SK-N-SH (cell line): ENCODE measurements around the gene CBS.
"Not testable (repeated sequence)": the region's sequence is repeated elsewhere in the genome, so short reads cannot be mapped to it uniquely, and the experiment has no call there.

ENCODE experiments used
- FOXM1 ChIP-seq: IDR thresholded peaks from 2 replicates; pipeline ENCODE4 v1.4.0; 2012; ENCODE audit warnings: low read depth, mild to moderate bottlenecking
- POLR2AphosphoS5 ChIP-seq: IDR thresholded peaks from 2 replicates; pipeline ENCODE4 v1.6.1; 2012; ENCODE audit warnings: low read depth, low read length
- SMC3 ChIP-seq: IDR thresholded peaks from 2 replicates; pipeline ENCODE4 v1.6.1; 2012; ENCODE audit warnings: low read depth, low read length, improper control_type of control experiment
- TF ChIP-seq, protein P1 (sequence below): IDR thresholded peaks from 2 replicates; pipeline ENCODE4 v1.4.0; 2012; ENCODE audit warnings: low read depth
- TF ChIP-seq, protein P2 (sequence below): fragments of 200-600 bp; sonication (generic); IDR thresholded peaks from 2 replicates; pipeline ENCODE4 v1.6.1; 2017; ENCODE audit warnings: antibody characterized with exemption, mild to moderate bottlenecking, moderate library complexity
- TF ChIP-seq, protein P3 (sequence below): IDR thresholded peaks from 2 replicates; pipeline ENCODE4 v1.6.1; 2012; ENCODE audit warnings: mild to moderate bottlenecking, low read depth, low read length, moderate library complexity

DNA sequence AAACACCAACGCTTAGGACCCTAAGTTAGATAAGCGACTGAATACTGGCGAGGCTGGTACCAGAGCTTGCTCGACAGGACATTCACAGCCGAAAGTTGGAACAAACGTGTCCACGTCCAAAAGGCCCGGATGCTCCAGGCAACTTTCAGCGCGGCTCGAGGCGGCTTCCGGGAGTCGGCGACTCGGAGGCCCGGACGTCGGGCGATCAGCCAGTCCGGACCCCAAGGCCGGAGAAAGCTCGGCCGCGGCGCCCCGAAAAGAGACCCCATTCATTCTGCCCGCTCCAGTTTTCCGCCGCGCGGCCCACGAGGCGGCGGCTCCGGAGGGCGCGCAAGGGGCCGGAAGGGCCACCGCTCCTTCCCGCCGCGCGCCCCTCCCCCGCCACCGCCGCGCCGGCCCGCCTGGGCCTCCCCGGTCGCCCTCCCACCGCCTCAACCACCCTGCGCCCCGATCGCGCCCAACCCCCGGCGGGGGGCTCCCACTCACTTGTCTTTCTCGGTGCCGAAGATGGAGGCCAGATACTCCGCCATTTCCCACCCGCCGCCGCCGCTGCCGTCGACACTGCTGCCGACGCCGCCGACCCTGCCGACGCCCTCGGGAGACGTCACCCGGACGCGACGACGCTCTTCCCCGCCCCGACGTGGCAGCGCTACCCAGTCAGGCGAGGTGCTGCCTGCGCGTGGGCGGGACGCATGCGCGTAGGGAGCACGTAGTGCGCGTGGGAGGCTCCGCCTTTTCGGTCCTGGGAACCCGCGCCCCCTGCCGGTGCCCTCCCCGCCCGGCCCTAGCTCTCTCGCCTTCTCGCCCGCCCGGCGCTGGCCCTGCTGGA is 31.5 kb upstream of the CBS start, which contains the start of gene U2AF1:
- TF ChIP-seq, protein P1, sequence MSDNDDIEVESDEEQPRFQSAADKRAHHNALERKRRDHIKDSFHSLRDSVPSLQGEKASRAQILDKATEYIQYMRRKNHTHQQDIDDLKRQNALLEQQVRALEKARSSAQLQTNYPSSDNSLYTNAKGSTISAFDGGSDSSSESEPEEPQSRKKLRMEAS = not testable (repeated sequence)
- TF ChIP-seq SMC3, FOXM1, POLR2AphosphoS5: not testable (repeated sequence)
- TF ChIP-seq, protein P2, sequence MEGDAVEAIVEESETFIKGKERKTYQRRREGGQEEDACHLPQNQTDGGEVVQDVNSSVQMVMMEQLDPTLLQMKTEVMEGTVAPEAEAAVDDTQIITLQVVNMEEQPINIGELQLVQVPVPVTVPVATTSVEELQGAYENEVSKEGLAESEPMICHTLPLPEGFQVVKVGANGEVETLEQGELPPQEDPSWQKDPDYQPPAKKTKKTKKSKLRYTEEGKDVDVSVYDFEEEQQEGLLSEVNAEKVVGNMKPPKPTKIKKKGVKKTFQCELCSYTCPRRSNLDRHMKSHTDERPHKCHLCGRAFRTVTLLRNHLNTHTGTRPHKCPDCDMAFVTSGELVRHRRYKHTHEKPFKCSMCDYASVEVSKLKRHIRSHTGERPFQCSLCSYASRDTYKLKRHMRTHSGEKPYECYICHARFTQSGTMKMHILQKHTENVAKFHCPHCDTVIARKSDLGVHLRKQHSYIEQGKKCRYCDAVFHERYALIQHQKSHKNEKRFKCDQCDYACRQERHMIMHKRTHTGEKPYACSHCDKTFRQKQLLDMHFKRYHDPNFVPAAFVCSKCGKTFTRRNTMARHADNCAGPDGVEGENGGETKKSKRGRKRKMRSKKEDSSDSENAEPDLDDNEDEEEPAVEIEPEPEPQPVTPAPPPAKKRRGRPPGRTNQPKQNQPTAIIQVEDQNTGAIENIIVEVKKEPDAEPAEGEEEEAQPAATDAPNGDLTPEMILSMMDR = not testable (repeated sequence)
- TF ChIP-seq, protein P3, sequence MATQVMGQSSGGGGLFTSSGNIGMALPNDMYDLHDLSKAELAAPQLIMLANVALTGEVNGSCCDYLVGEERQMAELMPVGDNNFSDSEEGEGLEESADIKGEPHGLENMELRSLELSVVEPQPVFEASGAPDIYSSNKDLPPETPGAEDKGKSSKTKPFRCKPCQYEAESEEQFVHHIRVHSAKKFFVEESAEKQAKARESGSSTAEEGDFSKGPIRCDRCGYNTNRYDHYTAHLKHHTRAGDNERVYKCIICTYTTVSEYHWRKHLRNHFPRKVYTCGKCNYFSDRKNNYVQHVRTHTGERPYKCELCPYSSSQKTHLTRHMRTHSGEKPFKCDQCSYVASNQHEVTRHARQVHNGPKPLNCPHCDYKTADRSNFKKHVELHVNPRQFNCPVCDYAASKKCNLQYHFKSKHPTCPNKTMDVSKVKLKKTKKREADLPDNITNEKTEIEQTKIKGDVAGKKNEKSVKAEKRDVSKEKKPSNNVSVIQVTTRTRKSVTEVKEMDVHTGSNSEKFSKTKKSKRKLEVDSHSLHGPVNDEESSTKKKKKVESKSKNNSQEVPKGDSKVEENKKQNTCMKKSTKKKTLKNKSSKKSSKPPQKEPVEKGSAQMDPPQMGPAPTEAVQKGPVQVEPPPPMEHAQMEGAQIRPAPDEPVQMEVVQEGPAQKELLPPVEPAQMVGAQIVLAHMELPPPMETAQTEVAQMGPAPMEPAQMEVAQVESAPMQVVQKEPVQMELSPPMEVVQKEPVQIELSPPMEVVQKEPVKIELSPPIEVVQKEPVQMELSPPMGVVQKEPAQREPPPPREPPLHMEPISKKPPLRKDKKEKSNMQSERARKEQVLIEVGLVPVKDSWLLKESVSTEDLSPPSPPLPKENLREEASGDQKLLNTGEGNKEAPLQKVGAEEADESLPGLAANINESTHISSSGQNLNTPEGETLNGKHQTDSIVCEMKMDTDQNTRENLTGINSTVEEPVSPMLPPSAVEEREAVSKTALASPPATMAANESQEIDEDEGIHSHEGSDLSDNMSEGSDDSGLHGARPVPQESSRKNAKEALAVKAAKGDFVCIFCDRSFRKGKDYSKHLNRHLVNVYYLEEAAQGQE = not testable (repeated sequence)
